Astrocyte of the cerebellum (primary cell): Measurements from ENCODE around the gene ANXA2.

ENCODE experiments used
- DNase-seq: peaks from one replicate; pipeline ENCODE4 v3.0.0-alpha.2; 2011; ENCODE audit warnings: low read depth
- H3K4me3 ChIP-seq: 2 replicates; pipeline ENCODE4 v1.5.1; 2011; ENCODE audit warnings: mild to moderate bottlenecking, low read depth, low read length, moderate library complexity
- CTCF ChIP-seq: IDR thresholded peaks from 2 replicates; pipeline ENCODE4 v1.5.1; 2012; ENCODE audit warnings: low read length, low read depth, moderate library complexity, mild to moderate bottlenecking; ENCODE audit errors: missing control alignments
- in situ Hi-C: cut with HindIII; loops from 2 replicates; pipeline ENCODE4 v1.10.0; 2017; ENCODE audit warnings: low sequenced_read_pairs

The ANXA2 gene

DNA sequence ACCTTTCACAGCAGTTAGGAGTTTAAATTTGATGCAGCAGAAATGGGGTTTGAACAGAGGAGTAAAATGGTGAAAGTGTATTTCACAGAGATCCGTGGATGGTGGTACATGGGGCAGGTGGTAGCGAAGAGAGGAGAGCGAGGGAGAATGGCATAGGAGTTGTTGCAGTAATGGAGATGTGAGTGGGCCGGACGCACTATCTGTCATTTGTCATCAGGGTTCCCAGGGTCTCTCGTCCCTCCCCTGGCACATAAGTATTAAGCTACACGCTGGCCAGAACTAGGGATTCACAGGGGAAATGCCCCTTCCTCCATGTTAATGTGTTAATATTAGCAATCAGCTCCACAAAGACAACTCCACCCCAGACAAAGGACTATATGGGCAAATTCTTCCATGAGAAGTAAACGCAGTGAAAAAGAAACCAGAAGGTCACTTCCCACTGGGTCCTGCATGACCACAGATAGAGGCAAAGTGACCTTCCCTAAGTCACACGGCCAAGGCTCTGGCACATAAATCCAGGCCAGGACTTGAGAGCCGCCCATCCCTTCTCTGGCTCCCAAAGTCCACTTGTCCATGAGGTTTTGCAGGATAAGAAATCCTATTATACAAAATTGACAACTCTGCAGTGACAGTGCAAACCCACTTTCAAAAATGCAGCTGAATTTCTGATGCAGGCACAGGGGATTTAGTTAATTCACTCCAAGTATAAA lies 42.5 kb downstream of the ANXA2 start:
- H3K4me3 ChIP-seq = no peak overlapping the region
- TF ChIP-seq CTCF = no peak
- in situ Hi-C loops = no loop called here
- DNase-seq = no peak

DNA sequence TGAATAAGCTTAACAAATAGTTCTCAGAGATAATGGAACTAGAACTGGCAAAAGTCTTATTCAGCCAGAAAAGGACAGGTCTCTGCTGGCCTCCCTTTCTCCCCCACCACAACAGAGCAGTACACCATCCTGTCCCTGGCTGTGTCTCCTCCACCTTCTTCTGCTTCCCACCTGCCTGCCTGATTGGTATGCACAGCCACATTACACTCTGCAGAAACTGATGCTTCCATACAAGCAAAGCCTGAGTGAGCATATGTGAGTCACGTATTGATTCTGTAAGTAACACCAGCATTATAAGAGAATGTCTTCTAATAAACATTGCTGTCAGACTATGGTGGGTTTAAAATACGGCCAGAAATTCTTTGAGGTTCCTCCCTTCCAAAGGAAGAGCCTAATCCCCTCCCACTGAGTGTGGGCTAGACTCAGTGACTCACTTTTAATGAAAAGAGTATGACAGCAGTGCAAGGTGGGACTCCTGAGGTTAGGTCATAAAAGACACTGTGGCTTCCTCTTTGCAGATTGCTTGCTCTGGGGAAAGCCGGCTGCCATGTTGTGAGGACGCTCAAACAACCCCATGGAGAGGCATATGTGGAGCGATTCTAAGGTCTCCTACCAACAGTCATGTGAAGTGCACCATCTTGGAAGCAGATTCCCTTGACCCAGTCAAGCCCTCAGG lies 44.4 kb downstream of the ANXA2 start:
- no peak for DNase-seq
- TF ChIP-seq CTCF = no peak
- H3K4me3 ChIP-seq = no peak overlapping the region
- in situ Hi-C loops = no loop called here

- DNase-seq = no peak
- in situ Hi-C loops = no loop called here
- TF ChIP-seq CTCF = no peak
- H3K4me3 ChIP-seq = no peak overlapping the region
These were observed 45.3 kb downstream of the ANXA2 start for GRCh38 chr15:60352525-60352924.

DNA sequence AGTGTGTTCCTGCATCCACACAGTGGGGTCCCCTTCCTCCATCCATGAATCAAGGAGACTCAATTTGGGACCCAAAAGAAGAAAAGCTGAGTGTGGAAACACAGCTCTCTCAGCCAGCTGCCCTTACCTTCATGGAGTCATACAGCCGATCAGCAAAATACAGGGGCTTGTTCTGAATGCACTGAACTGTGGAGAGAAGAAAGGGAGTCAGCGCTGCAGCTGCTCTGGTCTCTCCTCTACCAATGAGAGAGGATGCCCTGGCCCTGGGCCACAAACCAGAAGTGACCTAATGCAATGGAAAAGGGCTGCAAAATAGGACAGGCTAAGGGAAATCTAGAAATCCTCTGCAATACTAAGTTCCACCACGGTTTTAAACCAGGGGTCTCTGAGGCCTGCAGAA lies 46.7 kb downstream of the ANXA2 start:
- DNase-seq = no peak
- no peak overlapping the region for H3K4me3 ChIP-seq
- in situ Hi-C loops = no loop called here
- no peak for TF ChIP-seq CTCF

- no peak for TF ChIP-seq CTCF
- DNase-seq = no peak
- in situ Hi-C loops = no loop called here
These were observed 47.7 kb downstream of the ANXA2 start for GRCh38 chr15:60350108-60350507.

GRCh38 chr15:60349589-60349988 lies 48.2 kb downstream of the ANXA2 start:
- no peak overlapping the region for H3K4me3 ChIP-seq
- in situ Hi-C loops = no loop called here
- no peak for DNase-seq
- no peak for TF ChIP-seq CTCF

More at GRCh38 chr15:60350108-60350507, 47.7 kb downstream of the ANXA2 start:
- H3K4me3 ChIP-seq = no peak overlapping the region
